ENCODE data around the gene UBE2G2.

- TF ChIP-seq CTCF (IDR thresholded peaks at IDR 0.05) (no peak), POLR2A (IDR thresholded peaks at IDR 0.05) (no peak), POLR2AphosphoS5 (IDR thresholded peaks at IDR 0.05) (no peak)
These were observed 73.9 kb downstream of the UBE2G2 start for GRCh38 chr21:44727757-44728156.

Measured in prostate gland (tissue), 2 donors.